Renal cortical epithelial cell (primary cell): Measurements from ENCODE around the gene RPL14. TPM values are rescaled to one million over a fixed set of nuclear protein-coding genes. Genes with fewer than 3 reads are reported as not detected.

ENCODE experiments used
- DNase-seq: peaks from one replicate; pipeline ENCODE4 v3.0.0-alpha.2; 2011; ENCODE audit warnings: low read depth
- total RNA-seq: library from RNA; depleted of rRNA; stranded (reverse); fragments of >200 nt; gene quantifications from 2 replicates; pipeline ENCODE4 v1.2.3, GENCODE V29; 2014

RPL14 gene
- total RNA-seq, 1 donor from 2014 or later: 384 TPM

- no peak for DNase-seq
Observed at GRCh38 chr3:40463579-40463978, 6.4 kb downstream of the RPL14 start.

DNA sequence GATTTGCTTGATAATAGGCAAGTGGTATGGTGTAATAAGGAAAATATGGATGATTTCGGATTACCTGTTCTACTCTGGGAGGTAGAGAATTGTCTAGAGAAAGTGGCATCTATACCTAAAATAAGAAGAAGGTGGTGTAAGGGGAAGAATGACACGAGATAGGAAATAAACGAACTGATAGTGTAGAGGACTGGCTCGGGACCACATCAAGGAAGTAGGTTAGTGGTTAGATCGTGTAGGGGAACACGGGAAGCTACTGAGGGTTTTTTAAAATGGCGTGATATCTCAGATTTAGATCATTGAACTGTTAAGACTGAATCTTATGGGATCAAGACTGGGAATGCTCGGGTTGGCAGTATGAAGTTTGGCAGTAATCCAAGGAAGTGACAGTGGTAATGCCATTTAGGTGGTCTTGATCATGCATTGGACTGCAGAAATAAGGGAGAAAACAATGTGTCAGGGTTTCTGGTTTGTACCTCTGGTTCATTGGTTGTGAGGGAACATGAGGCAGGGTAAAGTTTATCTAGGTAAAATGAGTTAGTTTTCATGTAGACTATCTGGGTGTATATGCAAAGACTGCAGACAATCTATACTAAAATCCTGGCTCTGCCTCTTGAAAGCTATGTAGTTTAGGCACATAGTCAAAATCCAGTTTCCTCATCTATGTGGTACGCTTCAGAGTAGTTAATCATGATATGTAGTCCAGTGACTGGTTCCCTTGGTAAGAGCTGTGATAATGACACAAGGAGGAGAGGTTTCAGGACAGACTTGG, 7.4 kb downstream of the RPL14 start:
- no peak for DNase-seq

DNA sequence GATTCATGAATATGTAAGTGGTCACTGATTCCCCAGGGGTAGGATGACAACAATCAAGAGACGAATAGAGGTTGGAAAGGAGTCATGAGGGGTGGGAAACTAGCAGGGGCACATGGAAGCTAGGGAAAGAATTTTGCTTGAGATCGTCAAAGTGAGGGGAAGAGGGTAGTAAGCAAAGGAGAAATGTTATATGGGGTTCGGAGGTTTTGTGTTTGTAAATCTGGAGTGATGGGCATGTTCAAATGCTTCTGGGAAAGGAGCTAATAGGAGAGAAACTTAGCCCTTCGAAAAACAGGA, 7.9 kb downstream of the RPL14 start:
- no peak for DNase-seq

GRCh38 chr3:40465456-40465855, 8.3 kb downstream of the RPL14 start:
- DNase-seq: no peak

GRCh38 chr3:40468018-40468417, 10.9 kb downstream of the RPL14 start:
- no peak for DNase-seq

DNA sequence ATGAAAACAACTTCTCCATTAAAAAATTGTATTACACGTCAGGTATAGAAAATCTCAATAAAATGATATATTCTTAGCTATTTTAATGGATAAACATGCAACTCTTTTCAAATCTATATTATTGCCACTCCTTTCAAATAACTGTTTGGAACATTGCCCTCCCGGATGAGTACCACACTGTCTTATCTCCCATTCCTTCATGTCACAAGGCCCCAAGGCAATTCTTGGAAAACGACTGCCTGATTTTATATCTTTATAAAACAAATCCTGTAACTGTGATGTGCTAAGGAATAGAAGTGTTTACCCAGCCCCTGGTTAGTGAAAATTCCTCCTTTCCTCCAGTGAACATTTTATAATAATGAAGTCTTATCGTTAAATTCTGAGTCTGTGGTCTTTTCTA, 13.6 kb downstream of the RPL14 start:
- no peak for DNase-seq

GRCh38 chr3:40476478-40477470, 19.6 kb downstream of the RPL14 start, which contains the start of gene ZNF619:
TSS of gene ZNF619 (plus strand) at chr3:40477122. CDS start at chr3:40477980, 858 bp downstream.
- DNase-seq: peak; percentile 49

- peak; percentile 6 for DNase-seq
Observed at GRCh38 chr3:40477666-40478065, 20.5 kb downstream of the RPL14 start.

GRCh38 chr3:40487172-40487571, 30.0 kb downstream of the RPL14 start:
- no peak for DNase-seq

DNA sequence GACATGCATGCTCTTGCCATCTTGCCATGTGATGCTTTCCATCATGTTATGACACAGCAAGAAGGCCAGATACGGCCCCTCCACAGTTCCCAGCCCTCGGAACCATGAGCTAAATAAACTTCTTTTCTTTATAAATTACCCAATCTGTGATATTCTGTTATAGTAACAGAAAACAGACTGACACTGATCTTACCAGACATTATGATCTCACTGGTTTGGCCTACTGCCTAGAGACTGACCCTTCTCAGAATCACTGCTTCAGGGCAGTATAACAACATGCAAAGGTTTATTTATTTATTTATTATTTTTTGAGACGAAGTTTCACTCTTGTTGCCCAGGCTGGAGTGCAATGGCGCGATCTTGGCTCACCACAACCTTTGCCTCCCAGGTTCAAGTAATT, 33.8 kb downstream of the RPL14 start:
- DNase-seq: no peak

- DNase-seq: no peak
Observed at GRCh38 chr3:40494698-40495097, 37.6 kb downstream of the RPL14 start.

- no peak for DNase-seq
Observed at GRCh38 chr3:40497288-40497687, 40.1 kb downstream of the RPL14 start.

DNA sequence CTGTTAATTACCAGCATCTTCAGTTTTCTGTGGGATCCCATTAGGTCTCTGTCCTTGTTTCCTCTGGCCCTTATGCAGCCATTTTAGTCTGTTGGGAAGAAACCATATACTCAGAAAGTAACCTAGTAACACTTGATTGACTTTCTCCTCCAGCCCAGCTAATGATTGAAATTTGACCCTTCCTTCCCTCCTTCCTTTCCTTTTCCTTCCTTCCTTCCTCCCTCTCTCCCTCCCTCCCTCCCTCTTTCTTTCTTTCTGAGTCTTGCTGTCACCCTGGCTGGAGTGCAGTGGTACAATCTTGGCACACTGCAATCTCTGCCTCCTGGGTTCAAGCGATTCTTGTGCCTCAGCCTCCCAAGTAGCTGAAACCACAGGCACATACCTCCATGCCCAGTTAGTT, 42.8 kb downstream of the RPL14 start:
- DNase-seq: no peak

GRCh38 chr3:40502034-40502433, 44.9 kb downstream of the RPL14 start:
- no peak for DNase-seq

- DNase-seq: peak; percentile 100
Observed at GRCh38 chr3:40504636-40505430, 47.7 kb downstream of the RPL14 start.

- peak; percentile 73 for DNase-seq
Observed at GRCh38 chr3:40505599-40506462, 48.7 kb downstream of the RPL14 start, which contains the start of gene ZNF620. TSS of gene ZNF620 (plus strand) at chr3:40506039. CDS start at chr3:40506353, 314 bp downstream.

GRCh38 chr3:40511031-40511718, 54.0 kb downstream of the RPL14 start:
- no peak for DNase-seq

DNA sequence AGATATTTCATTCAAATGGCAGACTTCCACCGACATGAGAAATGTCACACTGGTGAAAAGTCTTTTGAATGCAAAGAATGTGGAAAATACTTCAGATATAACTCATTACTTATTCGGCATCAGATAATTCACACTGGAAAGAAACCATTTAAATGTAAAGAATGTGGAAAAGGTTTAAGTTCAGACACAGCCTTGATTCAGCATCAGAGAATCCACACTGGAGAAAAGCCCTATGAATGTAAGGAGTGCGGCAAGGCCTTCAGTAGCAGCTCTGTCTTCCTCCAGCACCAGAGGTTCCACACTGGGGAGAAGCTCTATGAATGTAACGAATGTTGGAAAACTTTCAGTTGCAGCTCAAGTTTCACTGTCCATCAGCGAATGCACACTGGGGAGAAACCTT, 59.1 kb downstream of the RPL14 start:
- DNase-seq: no peak

DNA sequence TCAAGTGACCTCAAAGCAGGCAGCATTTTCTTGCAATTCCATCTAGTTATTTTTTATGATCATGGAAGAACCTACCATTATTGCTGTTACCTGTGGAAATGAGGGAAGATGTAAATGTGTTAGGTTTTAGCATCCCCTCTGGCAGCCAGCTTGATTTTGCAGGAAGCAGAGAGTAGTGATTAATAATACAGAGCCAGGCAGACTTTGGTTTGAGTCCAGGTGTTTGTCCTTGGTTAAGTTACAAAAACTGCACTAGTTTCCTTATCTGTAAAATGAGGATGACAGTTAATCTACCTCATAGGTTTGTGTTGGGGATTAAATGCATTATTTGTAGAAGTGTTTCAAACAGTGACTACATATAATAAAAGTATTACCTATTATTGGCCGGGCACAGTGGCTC, 60.9 kb downstream of the RPL14 start:
- DNase-seq: no peak
